GM12892 (cell line): ENCODE measurements around the gene IFT43.

Experiments
- POLR2AphosphoS5 ChIP-seq: IDR thresholded peaks from 2 replicates; pipeline ENCODE4 v1.6.1; 2011; ENCODE audit warnings: low read depth, low read length, control low read depth
- TAF1 ChIP-seq: IDR thresholded peaks from 2 replicates; pipeline ENCODE4 v1.6.1; 2011; ENCODE audit warnings: low read depth, mild to moderate bottlenecking, control low read depth, low read length, borderline replicate concordance

DNA sequence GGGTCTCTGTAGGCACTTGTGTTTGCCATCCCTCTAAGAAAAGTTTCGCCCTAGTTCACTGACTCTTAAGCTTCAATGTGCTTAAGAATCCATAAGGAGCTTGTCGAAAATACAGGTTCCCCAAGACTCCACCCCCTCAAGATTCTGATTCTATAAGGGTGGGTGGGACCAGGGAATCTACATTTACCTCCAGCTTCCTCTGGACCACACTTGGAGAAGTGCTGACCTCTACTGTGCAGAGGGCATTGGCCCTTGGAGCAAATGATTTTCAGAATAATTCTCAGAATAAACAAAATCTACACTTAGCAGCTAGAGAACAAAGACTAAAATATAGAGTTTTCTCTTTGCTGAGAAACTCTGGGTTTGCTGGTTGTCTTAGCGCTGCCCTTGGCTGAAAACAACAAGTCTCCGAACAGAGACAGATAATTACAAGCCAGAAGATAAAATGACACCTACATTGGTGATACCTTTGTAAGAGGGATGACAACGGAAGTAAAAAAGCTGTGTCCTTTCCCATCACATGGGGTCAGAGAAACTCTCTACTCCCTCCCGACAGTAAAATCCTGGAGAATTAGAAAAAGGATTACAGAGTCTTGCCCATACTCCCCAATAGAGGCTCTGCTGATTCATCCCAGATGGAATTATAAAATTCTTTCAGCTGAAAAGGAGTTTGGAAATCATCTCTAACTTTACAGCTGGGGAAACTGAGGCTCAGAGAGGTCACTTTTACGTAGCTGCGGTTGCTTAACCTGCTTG, 8.6 kb upstream of the IFT43 start:
- TF ChIP-seq POLR2AphosphoS5: no peak
- no peak for TF ChIP-seq TAF1
